Activated CD8-positive, alpha-beta memory T cell treated with anti-CD3 and anti-CD28 coated beads for 36 hours (primary cell): ENCODE results near the gene HTR3C. TPM values are rescaled to one million over a fixed set of nuclear protein-coding genes. Genes with fewer than 3 reads are reported as not detected.

Experiments used
- CTCF ChIA-PET: fragments of 350-600 bp; sonication (Branson Sonifier 250); formaldehyde crosslinking; loops from one replicate; lab custom pipeline; 2021; ENCODE audit warnings: antibody characterized with exemption; lab: Charles Lee
- POLR2A ChIA-PET: fragments of 350-600 bp; sonication (Branson Sonifier 250); formaldehyde crosslinking; loops from one replicate; lab custom pipeline; 2021; ENCODE audit warnings: antibody characterized with exemption; lab: Charles Lee
- total RNA-seq, 2 experiments: library from RNA; stranded (reverse); gene quantifications; one replicate each; pipeline ENCODE4 v1.2.3, GENCODE V29; 2021

Gene HTR3C, protein sequence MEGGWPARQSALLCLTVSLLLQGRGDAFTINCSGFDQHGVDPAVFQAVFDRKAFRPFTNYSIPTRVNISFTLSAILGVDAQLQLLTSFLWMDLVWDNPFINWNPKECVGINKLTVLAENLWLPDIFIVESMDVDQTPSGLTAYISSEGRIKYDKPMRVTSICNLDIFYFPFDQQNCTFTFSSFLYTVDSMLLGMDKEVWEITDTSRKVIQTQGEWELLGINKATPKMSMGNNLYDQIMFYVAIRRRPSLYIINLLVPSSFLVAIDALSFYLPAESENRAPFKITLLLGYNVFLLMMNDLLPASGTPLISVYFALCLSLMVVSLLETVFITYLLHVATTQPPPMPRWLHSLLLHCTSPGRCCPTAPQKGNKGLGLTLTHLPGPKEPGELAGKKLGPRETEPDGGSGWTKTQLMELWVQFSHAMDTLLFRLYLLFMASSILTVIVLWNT
- total RNA-seq, result not detected

GRCh38 chr3:184052767-184053166 is at the start of gene HTR3C:
HTR3C (plus strand) TSS chr3:184053047; CDS start chr3:184053081, 34 bp downstream.
- ChIA-PET CTCF (no interaction called here), POLR2A (no interaction called here)

DNA sequence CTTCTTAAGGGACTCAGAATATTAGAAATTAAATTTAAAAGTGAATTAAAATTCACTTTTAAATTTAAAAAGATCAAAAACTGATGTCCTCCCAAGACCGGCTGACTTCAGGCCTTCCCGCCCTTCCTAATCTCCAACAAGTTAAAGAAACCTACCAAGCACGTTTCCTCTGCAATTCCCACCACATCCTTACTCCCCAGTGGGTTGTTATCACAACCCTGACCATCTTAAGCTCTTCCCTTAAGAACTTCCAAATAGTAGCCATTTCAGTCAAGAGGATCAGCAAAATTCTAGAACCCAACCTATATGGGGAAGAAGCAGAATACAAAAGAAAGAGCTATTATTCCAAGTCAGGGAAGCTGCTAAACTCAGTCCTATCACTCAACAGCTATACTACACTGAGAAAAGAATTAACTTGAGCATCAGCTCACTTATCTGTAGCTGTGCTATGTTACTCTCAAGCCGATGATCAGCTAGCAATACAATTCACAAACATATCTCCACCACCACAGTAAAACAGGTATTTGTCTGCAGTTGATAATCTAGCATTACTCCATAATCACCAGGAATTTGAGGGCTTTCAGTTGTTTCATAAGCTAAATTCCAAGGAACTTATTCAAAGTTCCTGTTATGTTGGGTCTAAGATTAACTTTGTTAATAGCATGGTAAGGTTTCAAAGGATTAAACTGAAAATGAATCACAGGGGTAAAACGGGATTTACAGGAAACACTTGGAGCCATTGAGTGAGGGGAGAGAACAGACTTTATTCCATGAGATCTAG is 49.5 kb upstream of the HTR3C start:
- POLR2A ChIA-PET, result no interaction called here
- CTCF ChIA-PET, result interaction anchor here (1.0 kb wide), 1 partner anchor 14 kb away, joined by 4 read pairs; the partner anchor contains the start of gene ABCC5

DNA sequence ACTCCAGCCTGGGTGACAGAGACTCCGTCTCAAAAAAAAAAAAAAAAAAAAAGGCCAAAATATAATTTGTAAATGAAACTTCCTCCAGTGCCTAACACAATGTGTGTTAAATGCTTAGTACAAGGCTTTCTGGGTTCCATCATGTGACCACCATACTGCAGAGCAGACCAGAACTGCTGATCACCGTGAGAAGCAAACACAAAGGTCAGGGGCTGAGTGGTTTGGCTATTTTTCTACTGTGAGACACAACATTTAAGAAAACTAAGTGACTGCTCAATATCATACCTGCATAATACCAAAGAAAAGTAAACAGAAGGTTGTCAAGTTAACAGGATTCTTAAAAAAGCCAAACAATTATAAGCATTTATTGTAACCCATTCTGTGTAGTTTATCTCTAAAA is 48.4 kb upstream of the HTR3C start:
- CTCF ChIA-PET, result interaction anchor here (1.0 kb wide), 1 partner anchor 13 kb away, joined by 4 read pairs; the partner anchor contains the start of gene ABCC5
- POLR2A ChIA-PET, result no interaction called here

GRCh38 chr3:184005941-184006507 is 46.8 kb upstream of the HTR3C start:
- CTCF ChIA-PET, result interaction anchor here (1.0 to 1.7 kb wide), 3 partner anchors 14 to 222 kb away, joined by 3 to 5 read pairs (median 3); no protein-coding TSS in a partner anchor

DNA sequence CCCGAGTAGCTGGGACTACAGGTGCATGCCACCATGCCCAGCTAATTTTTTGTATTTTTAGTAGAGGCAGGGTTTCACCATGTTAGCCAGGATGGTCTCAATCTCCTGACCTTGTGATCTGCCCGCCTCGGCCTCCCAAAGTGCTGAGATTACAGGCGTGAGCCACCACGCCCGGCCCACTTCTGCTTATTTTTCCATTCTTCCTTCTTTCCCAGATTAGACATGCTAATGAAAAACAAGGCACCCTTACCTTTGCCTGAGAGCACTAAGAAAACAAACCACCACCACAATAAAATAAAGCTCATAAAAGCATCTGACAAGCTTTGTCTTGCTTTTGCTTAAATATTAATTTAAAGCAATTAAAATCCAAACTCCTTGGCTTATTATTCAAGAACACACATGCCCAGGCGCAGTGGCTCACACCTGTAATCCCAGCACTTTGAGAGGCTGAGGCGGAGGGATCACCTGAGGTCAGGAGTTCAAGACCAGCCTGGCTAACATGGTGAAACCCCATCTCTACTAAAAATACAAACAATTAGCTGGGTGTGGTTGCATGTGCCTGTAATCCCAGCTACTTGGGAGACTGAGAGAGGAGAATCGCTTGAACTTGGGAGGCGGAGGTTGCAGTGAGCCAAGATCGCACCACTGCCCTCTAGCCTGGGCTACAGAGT is 45.6 kb upstream of the HTR3C start:
- POLR2A ChIA-PET, result interaction anchor here (0.6 kb wide), 1 partner anchor 537 kb away, joined by 6 read pairs; no protein-coding TSS in a partner anchor
- CTCF ChIA-PET, result interaction anchor here (1.0 to 1.7 kb wide), 3 partner anchors 12 to 220 kb away, joined by 3 to 5 read pairs (median 3); no protein-coding TSS in a partner anchor

More at GRCh38 chr3:184005941-184006507, 46.8 kb upstream of the HTR3C start:
- POLR2A ChIA-PET, result no interaction called here

GRCh38 chr3:184008161-184008560 is 44.7 kb upstream of the HTR3C start:
- ChIA-PET CTCF (no interaction called here), POLR2A (no interaction called here)

- ChIA-PET CTCF (no interaction called here), POLR2A (interaction anchor here (0.7 kb wide), 1 partner anchor 1910 kb away, joined by 6 read pairs; no protein-coding TSS in a partner anchor)
Observed at GRCh38 chr3:184011230-184011876, 41.5 kb upstream of the HTR3C start.

DNA sequence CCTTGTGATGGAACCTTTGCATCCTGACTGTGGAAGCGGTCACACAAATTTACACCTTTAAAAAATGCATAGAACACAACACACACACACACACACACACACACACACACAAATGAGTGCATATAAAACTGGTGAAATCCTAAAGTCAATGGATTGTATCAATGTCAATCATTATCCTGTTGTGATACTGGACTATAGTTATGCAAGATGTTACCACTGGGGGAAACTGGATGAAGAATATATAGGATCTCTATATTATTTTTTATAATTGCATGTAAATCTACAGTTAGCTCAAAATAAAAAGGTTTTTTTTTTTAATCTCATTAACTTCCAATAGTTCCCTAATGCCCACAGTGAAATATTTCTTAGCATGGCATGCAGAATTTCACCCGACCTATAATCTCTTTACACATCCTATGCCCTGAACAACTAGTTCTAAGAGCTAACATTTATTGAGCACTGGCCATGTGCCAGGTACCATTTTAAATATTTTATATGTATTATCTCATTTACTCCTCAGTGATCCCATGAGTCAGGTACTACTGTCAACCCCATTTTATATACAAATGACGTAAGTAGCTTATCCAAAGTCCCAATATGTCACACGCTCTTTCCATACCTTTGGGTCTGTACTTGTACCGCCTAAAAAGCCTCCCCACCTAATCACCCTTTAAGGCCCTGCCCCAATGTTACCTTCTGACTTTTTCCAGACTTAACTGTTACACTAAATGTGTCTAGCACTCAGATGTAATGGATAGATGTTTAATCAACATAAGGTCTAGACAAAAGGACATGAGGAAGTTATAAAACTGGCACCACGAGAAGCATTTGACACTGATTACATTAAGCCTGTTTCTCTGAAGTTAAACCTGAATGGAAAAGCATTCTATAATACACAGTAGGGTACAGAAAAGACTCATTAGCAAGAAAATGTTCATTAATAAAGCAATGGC is 40.6 kb upstream of the HTR3C start:
- ChIA-PET POLR2A (no interaction called here), CTCF (no interaction called here)

GRCh38 chr3:184015381-184016019 is 37.3 kb upstream of the HTR3C start:
- POLR2A ChIA-PET, result no interaction called here

GRCh38 chr3:184016169-184016570 is 36.7 kb upstream of the HTR3C start:
- CTCF ChIA-PET, result interaction anchor here (1.1 to 2.0 kb wide), 3 partner anchors 10 to 119 kb away, joined by 4 to 7 read pairs (median 4); no protein-coding TSS in a partner anchor

More at GRCh38 chr3:184015381-184016019, 37.3 kb upstream of the HTR3C start:
- CTCF ChIA-PET, result interaction anchor here (0.9 to 2.0 kb wide), 4 partner anchors 11 to 118 kb away, joined by 3 to 7 read pairs (median 4); no protein-coding TSS in a partner anchor

DNA sequence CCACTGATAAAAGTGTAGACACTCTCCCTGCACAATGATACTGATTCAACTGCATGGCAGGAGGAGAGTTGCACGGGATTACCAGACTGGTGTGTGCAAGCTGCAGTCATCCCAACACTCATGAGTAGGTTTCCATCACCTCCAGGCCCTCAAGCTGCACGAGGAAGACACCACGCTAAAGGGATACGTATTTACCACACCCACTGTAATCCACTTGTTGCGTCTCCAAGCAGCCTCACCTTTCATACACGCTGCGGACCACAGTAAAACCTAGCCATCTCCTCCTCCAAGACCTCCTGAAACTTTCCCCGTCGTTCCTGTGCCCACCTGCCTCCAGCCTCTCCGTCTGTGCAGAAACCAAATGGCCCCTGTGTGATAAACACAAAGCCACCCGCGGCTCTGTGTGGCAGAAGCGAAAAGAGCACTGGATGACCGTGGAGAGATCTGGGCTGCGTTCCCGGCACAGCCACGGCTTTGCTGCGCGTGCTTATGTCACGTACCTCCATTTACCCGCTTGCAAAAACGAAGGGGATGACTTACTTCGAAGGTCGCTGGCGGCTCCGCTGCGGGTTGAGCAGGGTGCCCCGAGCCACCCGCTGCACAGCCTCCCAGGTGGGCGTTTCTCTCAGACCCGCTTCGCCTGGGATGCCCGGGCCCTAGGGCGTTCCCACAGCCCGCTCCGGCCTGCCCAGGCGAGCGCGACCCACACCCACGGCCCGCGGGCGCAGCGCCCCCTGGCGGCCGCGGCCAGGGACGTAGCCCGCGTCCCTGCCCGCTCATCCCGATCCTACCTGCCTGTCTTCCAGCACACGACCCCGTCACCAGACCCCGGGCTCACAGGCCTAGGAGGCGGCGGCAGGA is 35.8 kb upstream of the HTR3C start:
- ChIA-PET CTCF (interaction anchor here (0.7 to 2.0 kb wide), 9 partner anchors 10 to 233 kb away, joined by 3 to 8 read pairs (median 4); partner anchors contain the start of genes EEF1AKMT4 and PARL), POLR2A (no interaction called here)

More at GRCh38 chr3:184016169-184016570, 36.7 kb upstream of the HTR3C start:
- POLR2A ChIA-PET, result no interaction called here

GRCh38 chr3:184017672-184018423 is 35.0 kb upstream of the HTR3C start, which contains the start of gene ABCC5:
ABCC5 (minus strand) TSS chr3:184017884; CDS start chr3:184014392, 3,492 bp downstream.
- POLR2A ChIA-PET, result no interaction called here
- CTCF ChIA-PET, result interaction anchor here (0.6 to 1.5 kb wide), 9 partner anchors 14 to 232 kb away, joined by 3 to 8 read pairs (median 3); partner anchors contain the start of genes EEF1AKMT4 and PARL

GRCh38 chr3:184018424-184018973 is 34.3 kb upstream of the HTR3C start:
- ChIA-PET POLR2A (no interaction called here), CTCF (interaction anchor here (0.8 to 1.5 kb wide), 4 partner anchors 122 to 231 kb away, joined by 3 to 8 read pairs (median 4); partner anchors contain the start of genes EEF1AKMT4 and PARL)

DNA sequence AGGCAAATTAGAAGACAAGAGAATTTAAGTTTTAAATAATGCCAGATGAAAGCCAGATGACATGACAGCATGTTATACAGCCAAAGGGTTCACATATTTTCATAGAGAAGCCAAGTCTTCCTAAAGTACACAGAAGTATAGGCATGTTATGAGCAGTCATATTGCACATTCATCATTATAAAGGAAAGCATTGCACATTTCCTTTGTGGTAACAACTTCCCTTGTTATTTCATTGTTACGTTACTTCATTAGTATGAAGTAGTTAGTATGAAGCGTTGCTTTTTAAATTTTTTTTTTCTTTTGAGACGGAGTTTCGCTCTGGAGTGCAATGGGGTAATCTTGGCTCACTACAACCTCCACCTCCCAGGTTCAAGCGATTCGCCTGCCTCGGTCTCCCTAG is 30.5 kb upstream of the HTR3C start:
- CTCF ChIA-PET, result interaction anchor here (0.6 kb wide), 1 partner anchor 127 kb away, joined by 4 read pairs; no protein-coding TSS in a partner anchor

More for the DNA sequence above, 30.5 kb upstream of the HTR3C start:
- POLR2A ChIA-PET, result no interaction called here
